Mononuclear cell (primary cell): ENCODE data around the gene CWH43. TPM values are rescaled to one million over a fixed set of nuclear protein-coding genes. Genes with fewer than 3 reads are reported as not detected.
"Not testable (repeated sequence)": the region's sequence is repeated elsewhere in the genome, so short reads cannot be mapped to it uniquely, and the experiment has no call there.

Source experiments
- H3K27me3 ChIP-seq: 2 replicates; pipeline ENCODE4 v1.6.0; 2011; ENCODE audit warnings: low read length, control low read depth; ENCODE audit not compliant: insufficient read depth
- H3K4me1 ChIP-seq: 2 replicates; pipeline ENCODE4 v1.5.1; 2011; ENCODE audit warnings: mild to moderate bottlenecking, low read length, control low read depth; ENCODE audit not compliant: insufficient read depth
- H3K4me3 ChIP-seq: 2 replicates; pipeline ENCODE4 v1.5.1; 2011; ENCODE audit warnings: mild to moderate bottlenecking, low read length, moderate library complexity
- H3K9me3 ChIP-seq: 2 replicates; pipeline ENCODE4 v1.5.1; 2011; ENCODE audit warnings: low read depth, mild to moderate bottlenecking, control low read depth, low read length
- total RNA-seq: library from RNA; depleted of rRNA; stranded (reverse); fragments of >200 nt; gene quantifications from one replicate; pipeline ENCODE4 v1.2.3, GENCODE V29; 2012

The CWH43 gene
- total RNA-seq, 1 donor: not detected

DNA sequence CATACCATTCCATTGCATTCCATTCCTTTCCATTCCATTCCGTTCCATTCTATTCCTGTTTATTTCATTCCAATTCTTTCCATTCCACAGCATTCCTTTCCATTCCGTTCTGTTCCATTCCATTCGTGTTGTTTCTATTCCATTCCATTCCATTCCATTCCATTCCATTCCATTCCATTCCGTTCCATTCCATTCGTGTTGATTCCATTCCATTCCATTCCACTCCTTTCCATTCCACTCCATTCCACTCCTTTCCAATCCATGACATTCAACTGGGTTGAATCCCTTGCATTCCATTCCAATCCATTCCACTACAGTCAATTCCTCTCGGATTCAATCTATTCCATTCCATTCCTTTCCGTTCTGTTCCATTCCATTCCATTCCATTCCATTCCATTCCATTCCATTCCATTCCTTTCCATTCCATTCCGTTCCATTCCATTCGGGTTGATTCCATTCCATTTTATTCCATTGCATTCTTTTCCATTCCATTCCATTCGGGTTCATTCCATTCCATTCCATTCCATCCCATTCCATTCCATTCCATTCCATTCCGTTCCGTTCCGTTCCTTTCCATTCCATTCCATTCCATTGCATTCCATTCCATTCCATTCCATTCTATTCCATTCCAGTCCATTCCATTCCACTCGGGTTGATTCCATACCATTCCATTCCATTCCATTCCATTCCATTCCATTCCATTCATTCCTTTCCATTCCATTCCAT is 112.1 kb downstream of the CWH43 start:
- H3K27me3 ChIP-seq, H3K4me1 ChIP-seq, H3K4me3 ChIP-seq: not testable (repeated sequence)
- H3K9me3 ChIP-seq: peaks cover 59% of the 10 kb centered on the region

DNA sequence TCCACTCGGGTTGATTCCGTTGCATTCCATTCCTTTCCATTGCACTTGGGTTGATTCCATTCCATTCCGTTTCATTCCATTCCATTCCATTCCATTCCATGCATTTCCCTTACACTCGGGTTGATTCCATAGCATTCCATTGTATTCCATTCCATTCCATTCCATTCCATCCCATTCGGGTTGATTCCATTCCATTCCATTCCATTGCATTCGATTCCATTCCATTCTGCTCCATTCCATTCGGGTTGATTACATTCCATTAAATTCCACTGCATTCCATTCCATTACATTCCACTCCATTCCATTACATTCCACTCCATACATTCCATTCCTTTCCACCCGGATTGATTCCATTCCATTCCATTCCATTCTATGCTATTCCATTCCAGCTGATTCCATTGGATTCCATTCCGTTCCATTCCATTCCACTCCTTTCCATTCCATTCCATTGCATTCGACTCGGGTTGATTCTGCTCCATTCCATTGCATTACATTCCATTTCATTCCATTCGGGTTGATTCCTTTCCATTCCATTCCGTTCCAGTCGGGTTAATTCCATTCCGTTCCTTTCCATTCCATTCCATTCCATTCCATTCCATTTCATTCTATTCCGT is 113.9 kb downstream of the CWH43 start:
- not testable (repeated sequence) for H3K4me3 ChIP-seq, H3K27me3 ChIP-seq, H3K4me1 ChIP-seq
- H3K9me3 ChIP-seq: peaks cover 76% of the 10 kb centered on the region

DNA sequence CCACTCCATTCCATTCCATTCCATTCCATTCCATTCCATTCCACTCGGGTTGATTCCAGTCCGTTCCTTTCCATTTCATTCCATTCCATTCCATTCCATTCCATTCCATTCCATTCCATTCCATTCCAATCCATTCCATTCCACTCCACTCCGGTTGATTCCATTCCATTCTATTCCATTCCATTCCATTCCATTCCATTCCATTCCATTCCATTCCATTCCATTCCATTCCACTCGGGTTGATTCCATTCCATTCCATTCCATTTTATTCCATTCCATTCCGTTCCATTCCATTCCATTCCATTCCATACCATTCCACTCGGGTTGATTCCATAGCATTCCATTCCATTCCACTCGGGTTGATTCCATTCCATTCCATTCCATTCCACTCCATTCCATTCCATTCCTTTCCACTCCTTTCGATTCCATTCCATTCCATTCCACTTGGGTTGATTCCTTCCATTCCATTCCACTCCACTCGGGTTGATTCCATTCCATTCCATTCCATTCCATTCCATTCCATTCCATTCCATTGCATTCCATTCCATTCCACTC is 116.3 kb downstream of the CWH43 start:
- H3K9me3 ChIP-seq: peaks cover 83% of the 10 kb centered on the region
- not testable (repeated sequence) for H3K4me1 ChIP-seq, H3K4me3 ChIP-seq, H3K27me3 ChIP-seq

DNA sequence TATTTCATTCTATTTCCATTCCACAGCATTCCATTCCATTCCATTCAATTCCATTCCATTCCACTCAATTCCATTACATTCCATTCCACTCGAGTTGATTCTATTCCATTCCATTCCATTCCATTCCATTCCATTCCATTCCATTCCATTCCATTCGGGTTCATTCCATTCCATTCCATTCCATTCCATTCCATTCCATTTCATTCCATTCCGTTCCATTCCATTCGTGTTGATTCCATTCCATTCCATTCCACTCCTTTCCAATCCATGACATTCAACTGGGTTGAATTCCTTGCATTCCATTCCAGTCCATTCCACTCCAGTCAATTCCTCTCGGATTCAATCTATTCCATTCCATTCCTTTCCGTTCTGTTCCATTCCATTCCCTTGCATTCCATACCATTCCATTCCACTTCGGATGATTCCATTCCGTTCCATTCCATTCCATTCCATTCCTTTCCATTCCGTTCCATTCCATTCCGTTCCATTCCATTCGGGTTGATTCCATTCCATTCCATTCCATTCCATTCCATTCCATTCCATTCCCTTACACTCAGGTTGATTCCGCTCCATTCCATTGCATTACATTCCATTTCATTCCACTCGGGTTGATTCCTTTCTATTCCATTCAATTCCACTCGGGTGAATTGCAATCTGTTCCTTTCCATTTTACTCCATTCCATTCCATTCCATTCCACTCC is 117.5 kb downstream of the CWH43 start:
- H3K9me3 ChIP-seq: peaks cover 83% of the 10 kb centered on the region
- H3K27me3 ChIP-seq, H3K4me1 ChIP-seq, H3K4me3 ChIP-seq: not testable (repeated sequence)

DNA sequence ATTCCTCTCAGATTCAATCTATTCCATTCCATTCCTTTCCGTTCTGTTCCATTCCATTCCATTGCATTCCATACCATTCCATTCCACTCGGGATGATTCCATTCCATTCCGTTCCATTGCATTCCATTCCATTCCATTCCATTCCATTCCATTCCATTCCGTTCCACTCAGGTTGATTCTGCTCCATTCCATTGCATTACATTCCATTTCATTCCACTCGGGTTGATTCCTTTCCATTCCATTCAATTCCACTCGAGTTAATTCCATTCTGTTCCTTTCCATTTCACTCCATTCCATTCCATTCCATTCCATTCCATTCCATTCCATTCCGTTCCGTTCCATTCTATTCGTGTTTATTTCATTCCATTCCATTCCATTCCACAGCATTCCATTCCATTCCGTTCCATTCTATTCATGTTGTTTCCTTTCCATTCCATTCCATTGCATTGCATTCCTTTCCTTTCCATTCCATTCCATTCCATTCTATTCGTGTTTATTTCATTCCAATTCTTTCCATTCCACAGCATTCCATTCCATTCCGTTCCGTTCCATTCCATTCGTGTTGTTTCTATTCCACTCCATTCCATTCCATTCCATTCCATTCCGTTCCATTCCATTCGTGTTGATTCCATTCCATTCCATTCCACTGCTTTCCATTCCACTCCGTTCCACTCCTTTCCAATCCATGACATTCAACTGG is 118.3 kb downstream of the CWH43 start:
- H3K4me3 ChIP-seq, H3K27me3 ChIP-seq, H3K4me1 ChIP-seq: not testable (repeated sequence)
- peaks cover 79% of the 10 kb centered on the region for H3K9me3 ChIP-seq

DNA sequence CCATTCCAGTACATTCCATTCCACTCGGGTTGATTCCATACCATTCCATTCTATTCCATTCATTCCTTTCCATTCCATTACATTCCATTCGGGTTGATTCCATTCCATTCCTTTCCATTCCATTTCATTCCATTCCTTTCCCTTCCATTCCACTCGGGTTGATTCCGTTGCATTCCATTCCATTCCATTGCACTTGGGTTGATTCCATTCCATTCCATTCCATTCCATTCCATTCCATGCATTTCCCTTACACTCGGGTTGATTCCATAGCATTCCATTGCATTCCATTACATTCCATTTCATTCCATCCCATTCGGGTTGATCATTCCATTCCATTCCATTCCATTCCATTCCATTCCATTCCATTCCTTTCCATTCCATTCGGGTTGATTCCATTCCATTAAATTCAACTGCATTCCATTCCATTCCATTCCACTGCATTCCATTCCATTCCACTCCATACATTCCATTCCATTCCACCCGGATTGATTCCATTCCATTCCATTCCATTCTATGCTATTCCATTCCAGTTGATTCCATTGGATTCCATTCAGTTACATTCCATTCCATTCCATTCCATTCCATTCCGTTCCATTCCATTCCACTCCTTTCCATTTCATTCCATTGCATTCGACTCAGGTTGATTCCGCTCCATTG is 119.3 kb downstream of the CWH43 start:
- H3K4me1 ChIP-seq, H3K27me3 ChIP-seq, H3K4me3 ChIP-seq: not testable (repeated sequence)
- peaks cover 79% of the 10 kb centered on the region for H3K9me3 ChIP-seq

DNA sequence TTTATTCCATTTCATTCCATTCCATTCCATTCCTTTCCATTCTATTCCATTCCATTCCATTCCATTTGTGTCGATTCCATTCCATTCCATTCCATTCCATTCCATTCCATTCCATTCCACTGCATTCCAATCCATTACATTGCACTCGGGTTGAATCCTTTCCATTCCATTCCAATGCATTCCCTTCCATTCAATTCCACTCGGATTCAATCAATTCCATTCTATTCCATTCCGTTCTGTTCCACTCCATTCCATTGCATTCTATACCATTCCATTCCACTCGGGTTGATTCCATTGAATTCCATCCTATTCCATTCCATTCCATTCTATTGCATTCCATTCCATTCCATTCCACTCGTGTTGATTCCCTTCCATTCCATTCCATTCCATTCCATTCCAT is 121.2 kb downstream of the CWH43 start:
- H3K27me3 ChIP-seq, H3K4me1 ChIP-seq, H3K4me3 ChIP-seq: not testable (repeated sequence)
- H3K9me3 ChIP-seq: peaks cover 93% of the 10 kb centered on the region

DNA sequence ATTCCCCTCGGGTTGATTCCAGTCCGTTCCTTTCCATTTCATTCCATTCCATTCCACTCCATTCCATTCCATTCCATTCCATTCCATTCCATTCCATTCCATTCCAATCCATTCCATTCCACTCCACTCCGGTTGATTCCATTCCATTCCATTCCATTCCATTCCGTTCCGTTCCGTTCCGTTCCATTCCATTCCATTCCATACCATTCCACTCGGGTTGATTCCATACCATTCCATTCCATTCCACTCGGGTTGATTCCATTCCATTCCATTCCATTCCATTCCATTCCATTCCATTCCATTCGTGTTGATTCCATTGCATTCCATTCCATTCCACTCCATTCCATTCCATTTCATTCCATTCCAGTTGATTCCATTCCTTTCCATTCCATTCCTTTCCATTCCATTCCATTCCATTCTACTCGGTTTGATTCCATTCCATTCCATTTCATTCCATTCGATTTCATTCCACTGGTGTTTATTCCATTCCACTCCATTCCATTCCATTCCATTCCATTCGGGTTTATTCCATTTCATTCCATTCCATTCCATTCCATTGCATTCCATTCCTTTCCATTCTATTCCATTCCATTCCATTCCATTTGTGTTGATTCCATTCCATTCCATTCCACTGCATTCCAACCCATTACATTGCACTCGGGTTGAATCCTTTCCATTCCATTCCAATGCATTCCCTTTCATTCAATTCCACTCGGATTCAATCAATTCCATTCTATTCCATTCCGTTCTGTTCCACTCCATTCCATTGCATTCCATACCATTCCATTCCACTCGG is 122.3 kb downstream of the CWH43 start:
- H3K4me3 ChIP-seq, H3K4me1 ChIP-seq, H3K27me3 ChIP-seq: not testable (repeated sequence)
- peaks cover 93% of the 10 kb centered on the region for H3K9me3 ChIP-seq

DNA sequence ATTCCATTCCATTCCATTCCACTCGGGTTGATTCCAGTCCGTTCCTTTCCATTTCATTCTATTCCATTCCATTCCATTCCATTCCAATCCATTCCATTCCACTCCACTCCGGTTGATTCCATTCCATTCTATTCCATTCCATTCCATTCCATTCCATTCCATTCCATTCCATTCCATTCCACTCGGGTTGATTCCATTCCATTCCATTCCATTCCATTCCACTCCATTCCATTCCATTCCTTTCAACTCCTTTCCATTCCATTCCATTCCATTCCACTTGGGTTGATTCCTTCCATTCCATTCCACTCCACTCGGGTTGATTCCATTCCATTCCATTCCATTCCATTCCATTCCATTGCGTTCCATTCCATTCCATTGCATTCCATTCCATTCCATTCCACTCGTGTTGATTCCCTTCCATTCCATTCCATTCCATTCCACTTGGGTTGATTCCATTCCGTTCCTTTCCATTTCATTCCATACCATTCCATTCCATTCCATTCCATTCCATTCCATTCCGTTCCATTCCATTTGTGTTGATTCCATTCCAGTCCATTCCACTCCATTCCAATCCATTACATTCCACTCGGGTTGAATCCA is 123.6 kb downstream of the CWH43 start:
- not testable (repeated sequence) for H3K27me3 ChIP-seq, H3K4me1 ChIP-seq, H3K4me3 ChIP-seq
- H3K9me3 ChIP-seq: peaks cover 93% of the 10 kb centered on the region

DNA sequence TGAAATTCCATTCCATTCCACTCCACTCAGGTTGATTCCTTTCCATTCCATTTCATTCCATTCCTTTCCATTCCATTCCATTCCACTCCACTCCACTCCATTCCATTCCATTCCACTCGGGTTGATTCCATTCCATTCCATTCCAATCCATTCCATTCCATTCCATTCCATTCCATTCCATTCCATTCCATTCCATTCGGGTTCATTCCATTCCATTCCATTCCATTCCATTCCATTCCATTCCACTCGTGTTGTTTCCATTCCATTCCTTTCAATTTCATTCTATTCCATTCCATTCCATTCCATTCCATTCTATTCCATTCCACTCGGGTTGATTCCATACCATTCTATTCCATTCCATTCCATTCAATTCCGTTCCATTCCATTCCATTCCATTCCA is 124.5 kb downstream of the CWH43 start:
- H3K9me3 ChIP-seq: peaks cover 93% of the 10 kb centered on the region
- H3K4me1 ChIP-seq, H3K27me3 ChIP-seq, H3K4me3 ChIP-seq: not testable (repeated sequence)

Other genes with a start within 250 kb of the CWH43 start
- 97.3 TPM for gene FRYL, start 206.0 kb upstream of the CWH43 start, total RNA-seq
- 96.6 TPM for gene OCIAD1, start 155.2 kb upstream of the CWH43 start, total RNA-seq
- gene OCIAD2, start 79.5 kb upstream of the CWH43 start, total RNA-seq: 25.0 TPM